T-helper 1 cell treated with Interleukin-12 subunit alpha and Interleukin-12 subunit beta and Interleukin-4 antibody, amounts not matched to agents 30 μg/mL and 1 μg/mL, for 36 hours (primary cell): ENCODE results near the gene SHROOM3.
A peak's percentile ranks its signal among the peaks of the same experiment; 100 is the strongest.
"Not testable (repeated sequence)": the region's sequence is repeated elsewhere in the genome, so short reads cannot be mapped to it uniquely, and the experiment has no call there.

Source experiments
- H3K27ac Mint-ChIP-seq: one replicate; pipeline ENCODE4 v1.8.0; 2021; ENCODE audit warnings: mild to moderate bottlenecking, mixed read lengths
- H3K27me3 Mint-ChIP-seq: one replicate; pipeline ENCODE4 v1.8.0; 2021; ENCODE audit warnings: low read depth, mixed read lengths
- H3K36me3 Mint-ChIP-seq: one replicate; pipeline ENCODE4 v1.8.0; 2021; ENCODE audit warnings: low read depth, mixed read lengths
- H3K4me1 Mint-ChIP-seq: one replicate; pipeline ENCODE4 v1.8.0; 2021; ENCODE audit warnings: low read depth, mixed read lengths
- H3K4me3 Mint-ChIP-seq: one replicate; pipeline ENCODE4 v1.8.0; 2021; ENCODE audit warnings: mild to moderate bottlenecking, moderate library complexity, mixed read lengths
- H3K9me3 Mint-ChIP-seq: one replicate; pipeline ENCODE4 v1.8.0; 2021; ENCODE audit warnings: mixed read lengths

Gene SHROOM3

GRCh38 chr4:76718021-76718420 lies 283.0 kb downstream of the SHROOM3 start:
- Mint-ChIP-seq H3K36me3 (no peaks in the 10 kb centered on the region), H3K4me1 (peaks cover 4% of the 10 kb centered on the region), H3K9me3 (no peaks in the 10 kb centered on the region), H3K27me3 (peaks cover 22% of the 10 kb centered on the region), H3K27ac (no peak overlapping the region), H3K4me3 (no peak overlapping the region)

DNA sequence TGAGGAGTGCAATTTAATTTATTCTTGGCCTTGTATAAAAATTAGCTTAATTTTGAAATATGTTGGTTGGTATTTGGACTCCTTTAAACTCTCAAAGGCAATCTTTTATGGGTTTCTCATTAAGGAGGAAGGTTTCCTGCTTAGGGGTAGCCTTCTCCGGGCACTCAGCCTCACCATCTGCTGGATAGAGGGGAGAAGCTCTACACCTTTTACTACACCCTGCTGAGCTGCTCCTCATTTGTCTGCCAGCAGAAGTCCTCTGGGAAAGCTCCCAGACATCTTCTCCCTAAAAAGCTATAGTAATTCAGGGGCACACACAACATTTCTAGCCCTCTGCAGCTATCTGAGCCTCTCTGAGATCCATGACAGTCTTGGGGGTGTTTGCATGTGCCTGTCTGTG lies 283.8 kb downstream of the SHROOM3 start:
- H3K27ac Mint-ChIP-seq = no peak overlapping the region
- H3K27me3 Mint-ChIP-seq = peaks cover 22% of the 10 kb centered on the region
- H3K4me1 Mint-ChIP-seq = peaks cover 5% of the 10 kb centered on the region
- no peaks in the 10 kb centered on the region for H3K36me3 Mint-ChIP-seq
- no peaks in the 10 kb centered on the region for H3K9me3 Mint-ChIP-seq
- no peak overlapping the region for H3K4me3 Mint-ChIP-seq

GRCh38 chr4:76720121-76720520 lies 285.1 kb downstream of the SHROOM3 start:
- Mint-ChIP-seq H3K4me3 (no peak overlapping the region), H3K27me3 (peaks cover 22% of the 10 kb centered on the region), H3K27ac (no peak overlapping the region), H3K9me3 (no peaks in the 10 kb centered on the region), H3K36me3 (no peaks in the 10 kb centered on the region), H3K4me1 (peaks cover 2% of the 10 kb centered on the region)

- not testable (repeated sequence) for H3K9me3 Mint-ChIP-seq, H3K27ac Mint-ChIP-seq, H3K36me3 Mint-ChIP-seq, H3K4me3 Mint-ChIP-seq, H3K4me1 Mint-ChIP-seq
- peaks cover 16% of the 10 kb centered on the region for H3K27me3 Mint-ChIP-seq
Measured at GRCh38 chr4:76722146-76722545, 287.1 kb downstream of the SHROOM3 start.

- H3K9me3 Mint-ChIP-seq = no peaks in the 10 kb centered on the region
- peaks cover 2% of the 10 kb centered on the region for H3K4me1 Mint-ChIP-seq
- no peaks in the 10 kb centered on the region for H3K36me3 Mint-ChIP-seq
- H3K27me3 Mint-ChIP-seq = peaks cover 12% of the 10 kb centered on the region
- no peak overlapping the region for H3K27ac Mint-ChIP-seq
- H3K4me3 Mint-ChIP-seq = no peak overlapping the region
Measured at GRCh38 chr4:76722838-76723237, 287.8 kb downstream of the SHROOM3 start.

DNA sequence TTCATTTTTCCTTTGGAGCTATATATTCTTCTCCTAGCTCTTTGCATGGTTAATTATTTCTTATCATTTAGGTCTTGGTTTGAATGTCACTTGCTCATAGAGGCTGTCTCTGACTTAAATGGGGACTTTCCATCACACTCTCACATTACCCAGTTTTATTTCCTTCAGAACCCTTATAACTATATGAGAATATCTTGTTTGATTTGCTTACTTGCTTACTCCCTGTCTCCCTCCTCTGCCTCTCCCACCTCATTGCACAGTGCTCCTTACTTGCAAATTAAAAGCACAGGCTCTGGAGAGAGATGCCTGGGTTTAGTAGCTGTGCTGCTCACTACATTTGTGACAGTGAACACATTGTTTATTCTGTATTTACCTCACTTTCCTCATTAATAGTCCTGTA lies 288.3 kb downstream of the SHROOM3 start:
- H3K36me3 Mint-ChIP-seq = no peaks in the 10 kb centered on the region
- H3K9me3 Mint-ChIP-seq = no peaks in the 10 kb centered on the region
- peaks cover 2% of the 10 kb centered on the region for H3K4me1 Mint-ChIP-seq
- H3K4me3 Mint-ChIP-seq = no peak overlapping the region
- peaks cover 11% of the 10 kb centered on the region for H3K27me3 Mint-ChIP-seq
- H3K27ac Mint-ChIP-seq = no peak overlapping the region

GRCh38 chr4:76723924-76724323 lies 288.9 kb downstream of the SHROOM3 start:
- H3K4me3 Mint-ChIP-seq = no peak overlapping the region
- no peaks in the 10 kb centered on the region for H3K9me3 Mint-ChIP-seq
- H3K27me3 Mint-ChIP-seq = peaks cover 5% of the 10 kb centered on the region
- no peaks in the 10 kb centered on the region for H3K36me3 Mint-ChIP-seq
- H3K27ac Mint-ChIP-seq = no peak overlapping the region
- H3K4me1 Mint-ChIP-seq = peaks cover 2% of the 10 kb centered on the region

- Mint-ChIP-seq H3K27ac (no peak overlapping the region), H3K36me3 (no peaks in the 10 kb centered on the region), H3K4me3 (no peak overlapping the region), H3K4me1 (peaks cover 2% of the 10 kb centered on the region), H3K9me3 (no peaks in the 10 kb centered on the region), H3K27me3 (peaks cover 4% of the 10 kb centered on the region)
Measured at GRCh38 chr4:76725039-76725438, 290.0 kb downstream of the SHROOM3 start.

GRCh38 chr4:76726176-76726575 lies 291.1 kb downstream of the SHROOM3 start:
- H3K4me1 Mint-ChIP-seq = peaks cover 2% of the 10 kb centered on the region
- no peak overlapping the region for H3K27ac Mint-ChIP-seq
- H3K36me3 Mint-ChIP-seq = no peaks in the 10 kb centered on the region
- no peaks in the 10 kb centered on the region for H3K9me3 Mint-ChIP-seq
- H3K4me3 Mint-ChIP-seq = no peak overlapping the region
- H3K27me3 Mint-ChIP-seq = peaks cover 4% of the 10 kb centered on the region

DNA sequence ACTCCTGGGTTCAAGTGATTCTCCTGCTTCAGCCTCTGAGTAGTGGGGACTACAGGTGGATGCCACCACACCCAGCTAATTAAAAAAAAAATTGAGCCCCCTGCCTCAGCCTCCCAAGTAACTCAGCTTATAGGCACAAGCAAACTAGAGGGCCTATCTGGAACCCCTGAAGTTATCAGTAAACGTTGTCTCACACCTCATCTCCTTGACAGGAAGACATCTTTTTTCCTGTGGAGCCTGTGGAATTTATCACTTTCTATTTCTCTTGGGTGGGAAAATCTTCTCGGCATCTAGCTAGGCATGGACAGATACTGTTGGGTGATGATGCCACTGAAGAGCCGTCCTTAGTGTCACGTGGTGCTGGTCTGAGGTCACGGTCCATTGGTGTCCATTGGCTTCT lies 291.6 kb downstream of the SHROOM3 start:
- Mint-ChIP-seq H3K4me3 (no peak overlapping the region), H3K27ac (no peak overlapping the region), H3K4me1 (peaks cover 2% of the 10 kb centered on the region), H3K27me3 (peaks cover 4% of the 10 kb centered on the region), H3K36me3 (no peaks in the 10 kb centered on the region), H3K9me3 (no peaks in the 10 kb centered on the region)

DNA sequence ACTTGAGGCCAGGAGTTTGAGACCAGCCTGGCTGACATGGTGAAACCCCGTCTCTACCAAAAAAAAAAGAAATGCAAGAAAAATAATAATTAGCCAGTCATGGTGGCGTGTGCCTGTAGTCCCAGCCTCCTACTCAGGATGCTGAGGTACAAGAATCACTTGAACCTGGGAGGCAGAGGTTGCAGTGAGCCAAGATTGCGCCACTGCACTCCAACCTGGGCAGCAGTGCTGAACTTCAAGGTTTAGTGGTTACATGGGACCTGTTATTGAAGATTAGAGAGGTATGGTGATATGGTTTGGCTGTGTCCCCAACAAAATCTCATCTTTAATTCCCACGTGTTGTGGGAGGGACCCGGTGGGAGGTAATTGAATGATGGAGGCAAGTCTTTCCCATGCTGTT lies 292.9 kb downstream of the SHROOM3 start:
- not testable (repeated sequence) for H3K9me3 Mint-ChIP-seq, H3K27ac Mint-ChIP-seq, H3K27me3 Mint-ChIP-seq, H3K4me1 Mint-ChIP-seq, H3K36me3 Mint-ChIP-seq, H3K4me3 Mint-ChIP-seq

GRCh38 chr4:76729460-76729859 lies 294.4 kb downstream of the SHROOM3 start:
- Mint-ChIP-seq H3K27ac (no peak overlapping the region), H3K4me3 (no peak overlapping the region), H3K4me1 (no peaks in the 10 kb centered on the region), H3K36me3 (no peaks in the 10 kb centered on the region), H3K9me3 (no peaks in the 10 kb centered on the region), H3K27me3 (peaks cover 4% of the 10 kb centered on the region)

- Mint-ChIP-seq H3K4me1 (no peaks in the 10 kb centered on the region), H3K4me3 (no peak overlapping the region), H3K27ac (no peak overlapping the region), H3K36me3 (no peaks in the 10 kb centered on the region), H3K9me3 (no peaks in the 10 kb centered on the region), H3K27me3 (peaks cover 4% of the 10 kb centered on the region)
Measured at GRCh38 chr4:76729980-76730379, 295.0 kb downstream of the SHROOM3 start.

- H3K4me3 Mint-ChIP-seq = no peak overlapping the region
- no peak overlapping the region for H3K27ac Mint-ChIP-seq
- no peaks in the 10 kb centered on the region for H3K27me3 Mint-ChIP-seq
- no peaks in the 10 kb centered on the region for H3K9me3 Mint-ChIP-seq
- H3K36me3 Mint-ChIP-seq = no peaks in the 10 kb centered on the region
- H3K4me1 Mint-ChIP-seq = no peaks in the 10 kb centered on the region
Measured at GRCh38 chr4:76732246-76732645, 297.2 kb downstream of the SHROOM3 start.

GRCh38 chr4:76733068-76733771 lies 298.2 kb downstream of the SHROOM3 start:
- Mint-ChIP-seq H3K36me3 (no peaks in the 10 kb centered on the region), H3K27me3 (no peaks in the 10 kb centered on the region), H3K27ac (peak overlapping the region; percentile 16), H3K9me3 (no peaks in the 10 kb centered on the region), H3K4me3 (no peak overlapping the region), H3K4me1 (peaks cover 3% of the 10 kb centered on the region)

- peaks cover 7% of the 10 kb centered on the region for H3K4me1 Mint-ChIP-seq
- H3K9me3 Mint-ChIP-seq = no peaks in the 10 kb centered on the region
- no peaks in the 10 kb centered on the region for H3K27me3 Mint-ChIP-seq
- no peak overlapping the region for H3K27ac Mint-ChIP-seq
- no peak overlapping the region for H3K4me3 Mint-ChIP-seq
- H3K36me3 Mint-ChIP-seq = no peaks in the 10 kb centered on the region
Measured at GRCh38 chr4:76736414-76736813, 301.4 kb downstream of the SHROOM3 start.
